IMR-90 (cell line): ENCODE measurements around the gene SPATA13. TPM values are rescaled to one million over a fixed set of nuclear protein-coding genes. Genes with fewer than 3 reads are reported as not detected.

Experiments
- ATAC-seq: fragments of 200-7000 bp; cut with Tn5 transposase; 2 replicates; pipeline ENCODE4 v1.9.1; 2020; ENCODE audit warnings: low read depth, mild to moderate bottlenecking, moderate library complexity
- BruUV-seq: library from RNA; stranded (reverse); fragments of 400-500 nt; replicated peaks from 2 replicates; lab custom pipeline; 2021; lab: Mats Ljungman, UMichigan
- CTCF ChIA-PET: fragments of 300-600 bp; formaldehyde crosslinking; extraction: SDS; loops from one replicate; lab custom pipeline; 2021; ENCODE audit warnings: antibody characterized with exemption; lab: Yijun Ruan, JAX
- POLR2A ChIA-PET: fragments of 300-600 bp; sonication (Branson Sonifier 250); formaldehyde crosslinking; loops from one replicate; lab custom pipeline; 2022; ENCODE audit warnings: antibody characterized with exemption; ENCODE audit not compliant: unreplicated experiment; lab: Charles Lee
- DNase-seq: peaks from one replicate; pipeline ENCODE4 v3.0.0; 2013
- H2AFZ ChIP-seq: replicated peaks from 2 replicates; pipeline ENCODE3; 2013; ENCODE audit warnings: low read length, mild to moderate bottlenecking; ENCODE audit not compliant: poor library complexity
- H2AK5ac ChIP-seq: 2 replicates; pipeline ENCODE4 v1.6.1; 2013; ENCODE audit warnings: low read depth, low read length, inconsistent platforms
- H2AK9ac ChIP-seq: replicated peaks from 2 replicates; pipeline ENCODE3; 2013; ENCODE audit warnings: mild to moderate bottlenecking, low read depth, low read length, moderate library complexity; ENCODE audit not compliant: poor library complexity
- H2BK120ac ChIP-seq: 2 replicates; pipeline ENCODE4 v1.6.1; 2013; ENCODE audit warnings: low read depth, low read length, inconsistent platforms
- H2BK15ac ChIP-seq: 3 replicates; pipeline ENCODE4 v1.6.1; 2013; ENCODE audit warnings: low read depth, low read length, inconsistent platforms
- H2BK20ac ChIP-seq: 2 replicates; pipeline ENCODE4 v1.6.1; 2013; ENCODE audit warnings: low read depth, mild to moderate bottlenecking, inconsistent platforms, low read length, moderate library complexity
- H2BK5ac ChIP-seq: 2 replicates; pipeline ENCODE4 v1.6.1; 2013; ENCODE audit warnings: mild to moderate bottlenecking, low read depth, low read length, inconsistent platforms; ENCODE audit not compliant: poor library complexity, severe bottlenecking
- H3K14ac ChIP-seq: replicated peaks from 2 replicates; pipeline ENCODE4 v1.6.1; 2013; ENCODE audit warnings: low read depth, low read length, inconsistent platforms
- H3K18ac ChIP-seq: 2 replicates; pipeline ENCODE4 v1.6.1; 2013; ENCODE audit warnings: low read depth, low read length, control low read depth
- H3K23ac ChIP-seq: 2 replicates; pipeline ENCODE4 v1.6.1; 2013; ENCODE audit warnings: low read depth, low read length, inconsistent platforms
- H3K27ac ChIP-seq: 2 replicates; pipeline ENCODE4 v1.5.1; 2013; ENCODE audit warnings: mild to moderate bottlenecking, control low read depth, low read length; ENCODE audit not compliant: insufficient read depth
- H3K27me3 ChIP-seq: 2 replicates; pipeline ENCODE4 v1.6.1; 2013; ENCODE audit warnings: low read length; ENCODE audit not compliant: control insufficient read depth, insufficient read depth
- H3K36me3 ChIP-seq: 2 replicates; pipeline ENCODE4 v1.6.1; 2013; ENCODE audit warnings: low read length, mixed read lengths; ENCODE audit not compliant: control insufficient read depth, insufficient read depth
- H3K4ac ChIP-seq: 2 replicates; pipeline ENCODE4 v1.6.1; 2013; ENCODE audit warnings: low read depth, low read length, inconsistent platforms
- H3K4me1 ChIP-seq: 2 replicates; pipeline ENCODE4 v1.6.1; 2013; ENCODE audit warnings: low read length, mixed read lengths; ENCODE audit not compliant: control insufficient read depth, insufficient read depth
- H3K4me2 ChIP-seq: 2 replicates; pipeline ENCODE4 v1.6.1; 2013; ENCODE audit warnings: low read depth, mild to moderate bottlenecking, control low read depth, low read length, moderate library complexity
- H3K4me3 ChIP-seq: 2 replicates; pipeline ENCODE4 v1.5.1; 2013; ENCODE audit warnings: low read depth, mild to moderate bottlenecking, control low read depth, low read length, moderate library complexity; ENCODE audit not compliant: insufficient read depth
- H3K56ac ChIP-seq: 2 replicates; pipeline ENCODE4 v1.6.1; 2013; ENCODE audit warnings: low read length, inconsistent platforms; ENCODE audit not compliant: insufficient read depth; ENCODE audit errors: extremely low read depth
- H3K79me1 ChIP-seq, 2 experiments: 2 replicates each; pipeline ENCODE4 v1.6.1; 2013; ENCODE audit warnings: low read length in 2 of 2, inconsistent platforms in 1 of 2, low read depth in 1 of 2
- H3K9ac ChIP-seq: 2 replicates; pipeline ENCODE4 v1.6.1; 2013; ENCODE audit warnings: low read depth, low read length, control low read depth
- H3K9me1 ChIP-seq: 2 replicates; pipeline ENCODE4 v1.6.1; 2013; ENCODE audit warnings: low read length, inconsistent platforms; ENCODE audit not compliant: insufficient read depth
- H3K9me3 ChIP-seq: 2 replicates; pipeline ENCODE4 v1.6.1; 2013; ENCODE audit warnings: low read length; ENCODE audit not compliant: control insufficient read depth, insufficient read depth
- H4K20me1 ChIP-seq: 2 replicates; pipeline ENCODE4 v1.6.1; 2013; ENCODE audit warnings: low read length, inconsistent platforms; ENCODE audit not compliant: insufficient read depth
- H4K5ac ChIP-seq: 2 replicates; pipeline ENCODE4 v1.6.1; 2013; ENCODE audit warnings: mild to moderate bottlenecking, low read depth, low read length, control low read depth
- H4K8ac ChIP-seq, 2 experiments: 2 replicates each; pipeline ENCODE4 v1.6.1; 2013; ENCODE audit warnings: low read depth in 2 of 2, low read length in 2 of 2, control low read depth in 1 of 2, inconsistent platforms in 1 of 2
- H4K91ac ChIP-seq: 2 replicates; pipeline ENCODE4 v1.6.1; 2013; ENCODE audit warnings: low read depth, low read length, inconsistent platforms; ENCODE audit not compliant: insufficient read depth
- RAD21 ChIP-seq: IDR thresholded peaks from 2 replicates; pipeline ENCODE4 v1.6.1; 2012; ENCODE audit warnings: low read length, improper control_type of control experiment
- WGBS, 2 experiments: methylation state at CpG; one replicate each; pipeline versions ENCODE4 v1.1.5 to v1.1.7; 2013; ENCODE audit warnings: missing lambda C conversion rate in 2 of 2; ENCODE audit not compliant: insufficient read length in 1 of 2; ENCODE audit errors: extremely low coverage in 2 of 2; 5-methylcytosine and 5-hydroxymethylcytosine counted together
- dilution Hi-C: fragments of 300-500 bp; cut with HindIII; formaldehyde crosslinking; loops from one replicate; pipeline ENCODE4 v1.14.3; 2018; ENCODE audit warnings: low sequenced_read_pairs; ENCODE audit not compliant: unreplicated experiment
- in situ Hi-C: fragments of 300-500 bp; cut with MboI; formaldehyde crosslinking; loops from 3 replicates; pipeline ENCODE4 v1.14.3; 2019; ENCODE audit warnings: low sequenced_read_pairs, inconsistent platforms, mixed read lengths
- intact Hi-C: fragments of 100-400 bp; cut with micrococcal nuclease; formaldehyde crosslinking; loops from 2 replicates; pipeline ENCODE4 v1.10.0; 2022
- polyA plus RNA-seq, 3 experiments: library from polyadenylated mRNA; depleted of rRNA; stranded (reverse); fragments of >200 nt; gene quantifications; 2 replicates each; pipeline ENCODE4 v1.2.3, GENCODE V29; 2012; ENCODE audit warnings: low replicate concordance in 1 of 3
- total RNA-seq: library from RNA; depleted of rRNA; stranded (reverse); fragments of >200 nt; gene quantifications from 2 replicates; pipeline ENCODE4 v1.2.3, GENCODE V29; 2012

The SPATA13 gene
- total and polyA plus RNA-seq, 2 of the 4 experiments (the other 2 are of a cell fraction): 10.5 to 12.5 TPM

GRCh38 chr13:24269821-24270220 is 109.3 kb downstream of the SPATA13 start:
- no peak overlapping the region for H3K4me2 ChIP-seq
- H3K4me3 ChIP-seq: no peak overlapping the region
- H3K79me1 ChIP-seq: peaks cover 27 to 60% of the 10 kb centered on the region in 2 experiments; a peak in 3 of 4 replicates
- no peak overlapping the region for H2BK120ac ChIP-seq
- no peak overlapping the region for H2AK5ac ChIP-seq
- intact Hi-C loops (no loop called here), dilution Hi-C loops (no loop called here), in situ Hi-C loops (no loop called here)
- no peaks in the 10 kb centered on the region for H3K9me3 ChIP-seq
- H2AK9ac ChIP-seq: no peak overlapping the region
- H3K14ac ChIP-seq: no peak overlapping the region
- peaks cover 19% of the 10 kb centered on the region; the same call in 1 of the 2 replicates for H3K9me1 ChIP-seq
- no peak overlapping the region for H2AFZ ChIP-seq
- CTCF ChIA-PET: interaction anchor here (0.8 to 0.9 kb wide), 2 partner anchors 11 to 163 kb away, joined by 3 to 5 read pairs; no protein-coding TSS in a partner anchor
- WGBS, 2 experiments: no CpG with 5 or more reads among the region's 4 CpGs
- no TSS peak for BruUV-seq
- H2BK5ac ChIP-seq: no peak overlapping the region
- H3K18ac ChIP-seq: no peak overlapping the region
- H2BK20ac ChIP-seq: no peak overlapping the region
- peak; percentile 60 for DNase-seq
- no peak overlapping the region for H3K23ac ChIP-seq
- no peak for TF ChIP-seq RAD21
- H4K8ac ChIP-seq: no peak overlapping the region
- H3K4me1 ChIP-seq: peaks cover 18% of the 10 kb centered on the region
- H3K36me3 ChIP-seq: no peaks in the 10 kb centered on the region
- H3K9ac ChIP-seq: no peak overlapping the region
- no peak overlapping the region; the same call in 1 of the 2 replicates for H4K5ac ChIP-seq
- H2BK15ac ChIP-seq: no peak overlapping the region
- no peak overlapping the region for H3K4ac ChIP-seq
- no peak for ATAC-seq
- H4K20me1 ChIP-seq: 0 out of 2 replicates have a peak, but pooled peaks cover 2% of the 10 kb centered on the region
- H3K56ac ChIP-seq: no peak overlapping the region
- H3K27ac ChIP-seq: no peak overlapping the region
- no peaks in the 10 kb centered on the region for H3K27me3 ChIP-seq
- POLR2A ChIA-PET: no interaction called here
- no peak overlapping the region for H4K91ac ChIP-seq
